GM19238 (cell line): Measurements from ENCODE around the gene TBC1D12.
"Not testable (repeated sequence)": the region's sequence is repeated elsewhere in the genome, so short reads cannot be mapped to it uniquely, and the experiment has no call there.

Experiments
- DNase-seq: peaks from one replicate; pipeline ENCODE4 v3.0.0; 2011; ENCODE audit warnings: low spot score; ENCODE audit not compliant: insufficient read length

Gene TBC1D12

GRCh38 chr10:94402204-94402842 is at the start of gene TBC1D12:
Gene TBC1D12, plus strand, starts transcription at chr10:94402541. Its CDS starts 73 bp downstream, at chr10:94402614.
- peak; percentile 63 for DNase-seq

DNA sequence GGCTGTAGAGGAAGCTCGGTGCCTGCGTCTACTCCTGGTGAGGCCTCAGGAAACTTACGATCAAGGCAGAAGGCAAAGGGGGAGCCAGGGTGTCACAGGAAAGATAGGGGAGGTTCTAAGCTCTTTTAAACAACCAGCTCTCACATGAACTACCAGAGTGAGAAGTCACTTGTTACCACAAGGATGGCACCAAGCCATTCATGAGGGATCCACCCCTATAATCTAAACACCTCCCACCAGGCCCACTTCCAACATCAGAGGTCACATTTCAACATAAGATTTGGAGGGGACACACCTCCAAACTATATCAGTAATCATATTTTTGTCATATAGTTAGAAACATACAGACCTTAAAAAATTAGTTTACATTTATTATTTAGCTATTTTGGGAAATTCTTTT is 49.0 kb upstream of the TBC1D12 start:
- no peak for DNase-seq

DNA sequence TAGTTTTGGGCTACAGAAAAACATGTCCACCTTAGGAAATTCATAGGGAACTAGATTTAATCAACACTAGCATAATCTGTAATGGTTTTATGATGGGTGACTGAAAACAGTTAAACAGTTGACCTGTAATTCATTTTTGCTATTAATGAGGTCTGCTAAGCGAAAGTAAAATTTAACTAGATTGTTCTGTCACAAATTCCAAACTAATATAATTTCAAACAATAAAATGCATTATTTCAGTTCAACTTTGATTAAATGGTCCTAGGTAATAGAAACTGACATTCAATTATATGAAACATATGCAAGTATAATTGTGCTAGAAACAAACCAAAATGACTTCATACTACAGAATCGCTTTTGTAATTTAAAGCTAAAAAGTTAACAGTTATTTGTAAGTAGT is 46.5 kb upstream of the TBC1D12 start:
- no peak for DNase-seq

DNA sequence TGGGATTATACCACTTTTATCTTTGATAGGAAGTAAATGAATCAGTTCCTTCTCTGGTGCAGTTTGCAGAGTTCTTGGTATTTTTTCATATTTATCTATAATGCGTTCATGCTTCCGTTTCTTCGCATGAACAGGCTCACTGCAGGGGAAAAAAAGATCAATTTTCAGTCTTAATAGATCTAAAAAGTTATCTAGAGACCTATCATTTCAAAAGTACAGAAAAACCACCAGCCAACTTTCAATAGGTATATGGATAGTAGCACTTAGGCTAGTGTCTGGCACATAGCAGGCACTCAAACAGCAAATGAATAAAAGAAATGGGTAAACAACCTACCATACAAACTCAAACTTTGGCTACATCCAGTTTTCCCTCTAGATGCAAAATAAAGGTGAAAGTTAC is 45.1 kb upstream of the TBC1D12 start:
- DNase-seq, result no peak

GRCh38 chr10:94358480-94358879 is 43.9 kb upstream of the TBC1D12 start:
- no peak for DNase-seq

- DNase-seq, result no peak
Observed at GRCh38 chr10:94361171-94361794, 41.1 kb upstream of the TBC1D12 start.

GRCh38 chr10:94362360-94363250 is 39.7 kb upstream of the TBC1D12 start, which contains the start of gene NOC3L:
Gene NOC3L, minus strand, starts transcription at chr10:94362939. Its CDS starts 101 bp downstream, at chr10:94362838.
- DNase-seq, result peak; percentile 90

DNA sequence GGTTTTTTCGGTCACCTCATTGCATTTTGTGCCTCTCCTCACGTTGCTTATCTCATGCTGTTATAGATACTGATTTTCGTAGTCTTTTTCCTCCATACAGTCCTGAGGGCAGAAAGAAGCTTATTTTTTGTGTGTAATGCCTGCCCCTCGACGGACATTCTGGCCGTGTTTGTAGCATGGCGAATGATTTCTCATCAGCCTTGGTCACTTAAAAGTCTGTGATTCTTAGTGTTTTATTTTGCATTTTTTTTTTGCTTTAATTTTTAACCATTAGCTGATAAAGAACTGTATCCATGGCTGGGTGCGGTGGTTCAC is 39.1 kb upstream of the TBC1D12 start:
- DNase-seq, result no peak

DNA sequence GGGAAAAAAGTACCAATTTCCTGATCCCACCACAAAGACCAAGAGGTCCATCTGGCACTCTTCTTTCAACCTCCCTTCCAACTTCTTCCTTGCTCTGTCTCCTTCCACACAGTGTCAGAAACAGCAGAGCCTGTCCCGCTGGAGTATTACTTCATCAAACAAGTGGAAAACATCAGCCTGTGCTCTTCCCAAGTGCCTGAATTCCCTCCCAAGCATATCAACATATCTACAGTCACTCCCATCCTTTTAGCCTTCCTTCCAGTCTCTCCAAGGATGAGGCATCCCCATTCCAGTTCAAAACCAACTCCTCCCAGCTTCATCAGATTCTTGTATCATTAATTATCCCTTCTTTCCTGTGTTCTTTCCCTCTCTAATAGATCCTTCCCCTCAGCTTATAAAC is 37.9 kb upstream of the TBC1D12 start:
- DNase-seq, result no peak

- no peak for DNase-seq
Observed at GRCh38 chr10:94366382-94366781, 36.0 kb upstream of the TBC1D12 start.

GRCh38 chr10:94370501-94370900 is 31.8 kb upstream of the TBC1D12 start:
- no peak for DNase-seq

GRCh38 chr10:94375374-94375773 is 27.0 kb upstream of the TBC1D12 start:
- DNase-seq, result no peak

DNA sequence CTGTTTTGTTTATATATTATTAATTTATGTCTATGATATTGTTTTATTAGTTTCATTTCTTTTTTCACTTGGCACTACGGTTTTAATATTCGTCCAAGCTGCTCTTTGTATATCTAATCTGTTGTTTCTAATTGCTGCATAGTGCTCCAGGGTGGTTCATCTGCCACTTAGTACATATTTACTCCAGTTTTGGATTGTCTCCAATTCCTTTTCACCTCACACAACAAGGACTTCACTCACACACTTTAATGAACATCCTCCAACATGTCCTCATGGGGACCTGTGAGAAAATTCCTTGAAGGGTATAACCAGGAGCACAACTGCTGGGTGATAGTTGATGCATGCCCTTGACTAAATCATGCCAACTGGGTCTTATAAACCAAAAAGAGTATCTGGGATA is 25.5 kb upstream of the TBC1D12 start:
- no peak for DNase-seq

GRCh38 chr10:94383530-94383929 is 18.8 kb upstream of the TBC1D12 start:
- DNase-seq, result no peak

- DNase-seq, result not testable (repeated sequence)
Observed at GRCh38 chr10:94385733-94386132, 16.6 kb upstream of the TBC1D12 start.

- DNase-seq, result not testable (repeated sequence)
Observed at GRCh38 chr10:94392117-94392516, 10.2 kb upstream of the TBC1D12 start.

GRCh38 chr10:94397549-94398370 is 4.6 kb upstream of the TBC1D12 start:
- no peak for DNase-seq

GRCh38 chr10:94398762-94399161 is 3.6 kb upstream of the TBC1D12 start:
- DNase-seq, result no peak

- DNase-seq, result peak; percentile 27
Observed at GRCh38 chr10:94402843-94403379, 570 bp downstream of the TBC1D12 start.

GRCh38 chr10:94403380-94404213 is 1.3 kb downstream of the TBC1D12 start:
- DNase-seq, result peak; percentile 40
